HL-60 (cell line): ENCODE measurements around the gene LDLRAD3.

Source experiments
- DNase-seq, 2 experiments: peaks; one replicate each; pipeline ENCODE4 v3.0.0-alpha.2; 2010 to 2020; ENCODE audit warnings: low read depth in 1 of 2, low spot score in 1 of 2
- H3K27ac ChIP-seq: fragments of 250-450 bp; sonication (Bioruptor Pico); replicated peaks from 2 replicates; pipeline ENCODE4 v1.5.1; 2020; ENCODE audit warnings: mild to moderate bottlenecking, moderate library complexity
- H3K27me3 ChIP-seq: fragments of 250-450 bp; sonication (Bioruptor Pico); 2 replicates; pipeline ENCODE4 v1.5.1; 2021; ENCODE audit warnings: mild to moderate bottlenecking, moderate library complexity; ENCODE audit not compliant: insufficient read depth, poor library complexity, severe bottlenecking
- H3K4me3 ChIP-seq: replicated peaks from 2 replicates; pipeline ENCODE4 v1.5.1; 2011; ENCODE audit warnings: mild to moderate bottlenecking, control low read depth, low read length; ENCODE audit not compliant: insufficient read depth
- CTCF ChIP-seq: IDR thresholded peaks from one replicate; pipeline ENCODE4 v1.5.1; 2011; ENCODE audit warnings: low read length, control low read depth, inconsistent platforms; ENCODE audit not compliant: insufficient read depth
- GABPA ChIP-seq: IDR thresholded peaks from 2 replicates; pipeline ENCODE4 v1.6.1; 2012; ENCODE audit warnings: low read depth
- POLR2AphosphoS5 ChIP-seq: IDR thresholded peaks from 2 replicates; pipeline ENCODE4 v1.6.1; 2012; ENCODE audit warnings: low read depth
- SPI1 ChIP-seq: IDR thresholded peaks from 2 replicates; pipeline ENCODE4 v1.6.1; 2012; ENCODE audit warnings: low read depth, mild to moderate bottlenecking, borderline replicate concordance
- TF ChIP-seq, protein P1 (sequence below): IDR thresholded peaks from 2 replicates; pipeline ENCODE4 v1.6.1; 2012; ENCODE audit warnings: low read depth; ENCODE audit not compliant: insufficient replicate concordance

The LDLRAD3 gene

DNA sequence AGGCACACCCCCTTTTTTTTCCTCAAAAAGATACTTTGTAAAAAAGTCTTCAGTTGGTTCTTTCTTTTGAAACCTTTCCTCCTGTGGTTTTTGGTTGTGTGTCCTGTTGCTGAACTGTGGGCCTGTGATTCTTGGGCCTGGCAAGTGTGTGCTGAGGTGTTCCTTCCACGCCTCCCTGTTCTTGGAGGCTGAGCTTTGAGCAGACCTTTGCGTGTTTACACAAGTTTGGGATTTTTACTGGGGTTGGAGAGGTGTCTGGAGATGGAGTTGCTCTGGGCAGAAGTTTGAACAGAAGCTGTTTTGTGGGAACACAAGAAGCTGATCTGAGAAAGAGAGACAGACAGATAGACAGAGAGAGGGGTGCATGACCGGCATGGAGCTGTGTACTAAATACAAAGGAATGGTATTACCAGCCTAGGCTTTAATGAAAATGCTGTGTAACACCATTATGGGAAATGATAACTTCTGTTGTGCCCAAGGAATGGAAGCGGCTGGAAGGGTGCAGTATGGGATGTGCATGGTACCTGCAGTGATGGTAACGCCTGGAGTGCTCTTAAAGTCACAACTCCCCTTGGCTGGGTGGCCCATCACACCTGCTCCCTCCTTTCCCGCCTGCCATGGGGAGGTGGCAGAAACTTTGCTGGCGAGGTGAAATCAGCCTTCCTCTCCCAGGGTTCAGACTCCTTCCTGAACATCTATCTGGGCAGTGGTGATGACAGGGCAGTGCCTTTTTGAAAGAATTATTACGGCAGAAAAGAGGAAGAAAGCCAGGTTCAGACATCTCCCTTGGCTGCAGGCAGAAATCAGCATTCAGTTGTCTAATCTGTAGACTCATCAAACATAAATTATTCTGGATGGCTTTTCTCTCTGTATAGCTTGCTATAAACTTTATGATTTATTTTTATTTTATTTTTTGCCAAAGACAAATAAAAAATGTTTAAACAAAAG lies 70.4 kb downstream of the LDLRAD3 start:
- no peaks in the 10 kb centered on the region for H3K27me3 ChIP-seq
- TF ChIP-seq, protein P1, sequence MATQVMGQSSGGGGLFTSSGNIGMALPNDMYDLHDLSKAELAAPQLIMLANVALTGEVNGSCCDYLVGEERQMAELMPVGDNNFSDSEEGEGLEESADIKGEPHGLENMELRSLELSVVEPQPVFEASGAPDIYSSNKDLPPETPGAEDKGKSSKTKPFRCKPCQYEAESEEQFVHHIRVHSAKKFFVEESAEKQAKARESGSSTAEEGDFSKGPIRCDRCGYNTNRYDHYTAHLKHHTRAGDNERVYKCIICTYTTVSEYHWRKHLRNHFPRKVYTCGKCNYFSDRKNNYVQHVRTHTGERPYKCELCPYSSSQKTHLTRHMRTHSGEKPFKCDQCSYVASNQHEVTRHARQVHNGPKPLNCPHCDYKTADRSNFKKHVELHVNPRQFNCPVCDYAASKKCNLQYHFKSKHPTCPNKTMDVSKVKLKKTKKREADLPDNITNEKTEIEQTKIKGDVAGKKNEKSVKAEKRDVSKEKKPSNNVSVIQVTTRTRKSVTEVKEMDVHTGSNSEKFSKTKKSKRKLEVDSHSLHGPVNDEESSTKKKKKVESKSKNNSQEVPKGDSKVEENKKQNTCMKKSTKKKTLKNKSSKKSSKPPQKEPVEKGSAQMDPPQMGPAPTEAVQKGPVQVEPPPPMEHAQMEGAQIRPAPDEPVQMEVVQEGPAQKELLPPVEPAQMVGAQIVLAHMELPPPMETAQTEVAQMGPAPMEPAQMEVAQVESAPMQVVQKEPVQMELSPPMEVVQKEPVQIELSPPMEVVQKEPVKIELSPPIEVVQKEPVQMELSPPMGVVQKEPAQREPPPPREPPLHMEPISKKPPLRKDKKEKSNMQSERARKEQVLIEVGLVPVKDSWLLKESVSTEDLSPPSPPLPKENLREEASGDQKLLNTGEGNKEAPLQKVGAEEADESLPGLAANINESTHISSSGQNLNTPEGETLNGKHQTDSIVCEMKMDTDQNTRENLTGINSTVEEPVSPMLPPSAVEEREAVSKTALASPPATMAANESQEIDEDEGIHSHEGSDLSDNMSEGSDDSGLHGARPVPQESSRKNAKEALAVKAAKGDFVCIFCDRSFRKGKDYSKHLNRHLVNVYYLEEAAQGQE, result no peak
- TF ChIP-seq CTCF, result no peak
- no peak for TF ChIP-seq SPI1
- TF ChIP-seq GABPA, result no peak
- TF ChIP-seq POLR2AphosphoS5, result no peak
- DNase-seq, result peak in 1 of 2 experiments; percentile 35
- H3K4me3 ChIP-seq, result no peak overlapping the region
- no peak overlapping the region for H3K27ac ChIP-seq

GRCh38 chr11:36014898-36015665 lies 71.2 kb downstream of the LDLRAD3 start:
- no peak for DNase-seq
- H3K4me3 ChIP-seq, result no peak overlapping the region
- no peaks in the 10 kb centered on the region for H3K27me3 ChIP-seq
- TF ChIP-seq CTCF (no peak), GABPA (no peak), SPI1 (no peak), POLR2AphosphoS5 (no peak)
- TF ChIP-seq, protein P1, result no peak
- no peak overlapping the region for H3K27ac ChIP-seq

- no peak for DNase-seq
- H3K27ac ChIP-seq, result no peak overlapping the region
- TF ChIP-seq POLR2AphosphoS5 (no peak), SPI1 (no peak), GABPA (no peak), CTCF (no peak)
- TF ChIP-seq, protein P1, result no peak
- no peak overlapping the region for H3K4me3 ChIP-seq
- H3K27me3 ChIP-seq, result no peaks in the 10 kb centered on the region
These were observed 71.9 kb downstream of the LDLRAD3 start for GRCh38 chr11:36015799-36016198.
